ENCODE results near the gene TNFRSF18.

GRCh38 chr1:1162597-1163537 is 43.5 kb downstream of the TNFRSF18 start:
- TF ChIP-seq CTCF (conservative IDR thresholded peaks at IDR 0.05) = no peak
- TF ChIP-seq EZH2 (IDR thresholded peaks at IDR 0.05; ENCODE audit: low read depth) = no peak

Measured in PC-9 (cell line).